ENCODE measurements around the gene EFHD1. TPM values are rescaled to one million over a fixed set of nuclear protein-coding genes. Genes with fewer than 3 reads are reported as not detected.
"Not testable (repeated sequence)": the region's sequence is repeated elsewhere in the genome, so short reads cannot be mapped to it uniquely, and the experiment has no call there.

The EFHD1 gene
- total RNA-seq, 1 experiment from 2014 or later: not detected

GRCh38 chr2:232687382-232688160 is 54.2 kb downstream of the EFHD1 start:
- peaks cover 20% of the 10 kb centered on the region for H3K27me3 Mint-ChIP-seq (ENCODE audit: insufficient read depth, unreplicated experiment)
- peaks cover 9% of the 10 kb centered on the region for H3K4me1 Mint-ChIP-seq (ENCODE audit: insufficient read depth, unreplicated experiment)
- ChIA-PET CTCF (interaction anchor here (0.6 to 1.2 kb wide), 3 partner anchors 75 to 122 kb away, joined by 3 to 4 read pairs (median 3); no protein-coding TSS in a partner anchor), POLR2A (interaction anchor here (0.8 kb wide), 1 partner anchor 10 kb away, joined by 3 read pairs; no protein-coding TSS in a partner anchor)
- H3K9me3 Mint-ChIP-seq (ENCODE audit: unreplicated experiment): no peaks in the 10 kb centered on the region
- DNase-seq (ENCODE audit: unreplicated experiment): no peak
- no peak overlapping the region for H3K27ac Mint-ChIP-seq (ENCODE audit: low read depth, unreplicated experiment)
- TF ChIP-seq, protein P1, sequence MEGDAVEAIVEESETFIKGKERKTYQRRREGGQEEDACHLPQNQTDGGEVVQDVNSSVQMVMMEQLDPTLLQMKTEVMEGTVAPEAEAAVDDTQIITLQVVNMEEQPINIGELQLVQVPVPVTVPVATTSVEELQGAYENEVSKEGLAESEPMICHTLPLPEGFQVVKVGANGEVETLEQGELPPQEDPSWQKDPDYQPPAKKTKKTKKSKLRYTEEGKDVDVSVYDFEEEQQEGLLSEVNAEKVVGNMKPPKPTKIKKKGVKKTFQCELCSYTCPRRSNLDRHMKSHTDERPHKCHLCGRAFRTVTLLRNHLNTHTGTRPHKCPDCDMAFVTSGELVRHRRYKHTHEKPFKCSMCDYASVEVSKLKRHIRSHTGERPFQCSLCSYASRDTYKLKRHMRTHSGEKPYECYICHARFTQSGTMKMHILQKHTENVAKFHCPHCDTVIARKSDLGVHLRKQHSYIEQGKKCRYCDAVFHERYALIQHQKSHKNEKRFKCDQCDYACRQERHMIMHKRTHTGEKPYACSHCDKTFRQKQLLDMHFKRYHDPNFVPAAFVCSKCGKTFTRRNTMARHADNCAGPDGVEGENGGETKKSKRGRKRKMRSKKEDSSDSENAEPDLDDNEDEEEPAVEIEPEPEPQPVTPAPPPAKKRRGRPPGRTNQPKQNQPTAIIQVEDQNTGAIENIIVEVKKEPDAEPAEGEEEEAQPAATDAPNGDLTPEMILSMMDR (IDR thresholded peaks at IDR 0.05; ENCODE audit: unreplicated experiment): no peak
- H3K36me3 Mint-ChIP-seq (ENCODE audit: insufficient read depth, unreplicated experiment): no peaks in the 10 kb centered on the region
- no peak overlapping the region for H3K4me3 Mint-ChIP-seq (ENCODE audit: unreplicated experiment)
- intact Hi-C loops (cut with micrococcal nuclease): no loop called here
- BruUV-seq (replicated peaks): no TSS peak

DNA sequence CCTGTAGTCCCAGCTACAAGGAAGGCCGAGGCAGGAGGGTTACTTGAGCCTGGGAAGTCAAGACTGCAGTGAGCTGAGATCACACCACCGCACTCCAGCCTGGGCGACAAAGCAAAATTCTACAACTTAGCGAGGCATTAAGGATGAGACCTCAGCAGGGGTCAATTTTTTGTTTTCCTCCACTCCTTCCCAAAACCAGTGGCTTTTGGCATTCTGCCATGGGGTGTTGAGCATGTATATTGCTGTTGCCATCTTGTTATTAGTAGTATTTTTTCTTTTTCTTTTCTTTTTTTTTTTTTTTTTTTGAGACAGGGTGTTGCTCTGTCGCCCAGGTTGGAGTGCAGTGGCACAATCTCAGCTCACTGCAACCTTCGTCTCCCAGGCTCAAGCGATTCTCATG is 54.8 kb downstream of the EFHD1 start:
- TF ChIP-seq, protein P1 (IDR thresholded peaks at IDR 0.05; ENCODE audit: unreplicated experiment): no peak
- H3K4me3 Mint-ChIP-seq (ENCODE audit: unreplicated experiment): no peak overlapping the region

DNA sequence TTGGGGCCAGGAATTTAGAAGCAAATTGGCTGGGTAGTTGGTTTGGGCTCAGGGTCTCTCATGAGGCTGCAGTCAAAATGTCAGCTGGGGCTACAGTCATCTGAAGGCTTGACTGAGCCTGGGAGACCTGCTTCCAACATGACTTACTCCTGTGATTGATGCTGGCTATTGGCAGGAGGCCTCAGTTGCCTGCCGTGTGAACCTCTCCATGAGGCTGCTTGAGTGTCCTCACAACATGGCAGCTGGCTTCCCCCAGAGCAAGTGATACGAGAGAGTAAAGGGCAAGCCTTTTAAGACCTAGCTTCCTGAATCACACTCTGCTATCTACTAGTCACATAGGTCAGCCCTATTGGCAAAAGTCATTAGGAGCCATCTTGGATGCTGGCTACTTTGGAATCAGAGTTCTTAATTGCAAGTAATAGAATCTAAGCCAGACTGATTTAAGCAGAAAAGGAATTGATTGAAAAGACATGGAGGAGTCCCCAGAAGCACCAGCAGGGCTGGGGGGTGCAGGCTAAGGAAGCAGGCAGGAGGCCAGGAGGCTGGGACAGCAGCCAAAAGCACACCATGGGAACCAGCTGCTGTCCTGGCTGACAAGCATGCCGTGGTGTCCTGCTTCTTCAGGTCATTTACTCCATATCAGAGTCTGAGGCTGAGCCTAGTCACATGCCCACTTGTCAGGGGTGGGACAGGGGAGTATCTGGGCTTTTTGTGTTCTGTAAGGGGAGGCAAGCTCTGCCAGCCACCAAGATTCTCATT is 55.9 kb downstream of the EFHD1 start:
- Mint-ChIP-seq H3K27me3 (ENCODE audit: insufficient read depth, unreplicated experiment) (peaks cover 2% of the 10 kb centered on the region), H3K4me1 (ENCODE audit: insufficient read depth, unreplicated experiment) (peaks cover 9% of the 10 kb centered on the region), H3K4me3 (ENCODE audit: unreplicated experiment) (no peak overlapping the region), H3K27ac (ENCODE audit: low read depth, unreplicated experiment) (no peak overlapping the region), H3K36me3 (ENCODE audit: insufficient read depth, unreplicated experiment) (no peaks in the 10 kb centered on the region), H3K9me3 (ENCODE audit: unreplicated experiment) (no peaks in the 10 kb centered on the region)
- ChIA-PET CTCF (interaction anchor here (1.2 kb wide), 1 partner anchor 77 kb away, joined by 4 read pairs; no protein-coding TSS in a partner anchor), POLR2A (no interaction called here)
- intact Hi-C loops (cut with micrococcal nuclease): no loop called here
- no TSS peak for BruUV-seq (replicated peaks)
- TF ChIP-seq, protein P1 (IDR thresholded peaks at IDR 0.05; ENCODE audit: unreplicated experiment): no peak
- peak; percentile 42 for DNase-seq (ENCODE audit: unreplicated experiment)

More for the DNA sequence above, 54.8 kb downstream of the EFHD1 start:
- Mint-ChIP-seq H3K27me3 (ENCODE audit: insufficient read depth, unreplicated experiment) (peaks cover 13% of the 10 kb centered on the region), H3K9me3 (ENCODE audit: unreplicated experiment) (no peaks in the 10 kb centered on the region), H3K27ac (ENCODE audit: low read depth, unreplicated experiment) (no peak overlapping the region), H3K4me1 (ENCODE audit: insufficient read depth, unreplicated experiment) (peaks cover 9% of the 10 kb centered on the region), H3K36me3 (ENCODE audit: insufficient read depth, unreplicated experiment) (no peaks in the 10 kb centered on the region)
- DNase-seq (ENCODE audit: unreplicated experiment): no peak
- ChIA-PET POLR2A (no interaction called here), CTCF (interaction anchor here (0.9 to 1.2 kb wide), 2 partner anchors 76 to 77 kb away, joined by 3 to 4 read pairs; no protein-coding TSS in a partner anchor)
- intact Hi-C loops (cut with micrococcal nuclease): no loop called here
- BruUV-seq (replicated peaks): no TSS peak

- H3K36me3 Mint-ChIP-seq (ENCODE audit: insufficient read depth, unreplicated experiment); DNase-seq (ENCODE audit: unreplicated experiment); H3K4me3 Mint-ChIP-seq (ENCODE audit: unreplicated experiment); intact Hi-C loops (cut with micrococcal nuclease); BruUV-seq (replicated peaks); H3K27ac Mint-ChIP-seq (ENCODE audit: low read depth, unreplicated experiment); POLR2A ChIA-PET; H3K4me1 Mint-ChIP-seq (ENCODE audit: insufficient read depth, unreplicated experiment); H3K27me3 Mint-ChIP-seq (ENCODE audit: insufficient read depth, unreplicated experiment); H3K9me3 Mint-ChIP-seq (ENCODE audit: unreplicated experiment): not testable (repeated sequence)
- CTCF ChIA-PET: interaction anchor here (0.7 kb wide), 1 partner anchor 67 kb away, joined by 3 read pairs; no protein-coding TSS in a partner anchor
Measured at GRCh38 chr2:232691117-232691516, 57.7 kb downstream of the EFHD1 start.
